ENCODE results near the gene HK3.

GRCh38 chr5:176866707-176867310 is 32.3 kb downstream of the HK3 start:
- no peak for TF ChIP-seq CTCF (conservative IDR thresholded peaks at IDR 0.05 in 1 of 2, IDR thresholded peaks at IDR 0.05 in 1 of 2; ENCODE audit: extremely low read depth in 1 of 2, insufficient read depth in 1 of 2, low read depth in 1 of 2, low read length in 2 of 2)
- TF ChIP-seq EZH2 (IDR thresholded peaks at IDR 0.05; ENCODE audit: borderline replicate concordance, low read length), result no peak

All from mammary epithelial cell (primary cell).